Mucosa of descending colon (tissue), 3 donors: ENCODE results near the gene ALKBH8. TPM values are rescaled to one million over a fixed set of nuclear protein-coding genes. Genes with fewer than 3 reads are reported as not detected.
"Not testable (repeated sequence)": the region's sequence is repeated elsewhere in the genome, so short reads cannot be mapped to it uniquely, and the experiment has no call there.

Experiments used
- ATAC-seq: fragments of 200-7000 bp; cut with Tn5 transposase; one replicate; pipeline ENCODE4 v1.9.1; 2020; ENCODE audit warnings: mild to moderate bottlenecking, moderate library complexity
- DNase-seq, 3 donors: peaks; one replicate each; pipeline ENCODE4 v3.0.0-alpha.2; 2020
- H3K36me3 ChIP-seq: fragments of 200-600 bp; one replicate; pipeline ENCODE4 v1.8.0; 2021; ENCODE audit warnings: low read depth, mild to moderate bottlenecking
- H3K4me1 ChIP-seq: fragments of 200-600 bp; one replicate; pipeline ENCODE4 v1.8.0; 2021; ENCODE audit warnings: low read depth, mild to moderate bottlenecking
- H3K4me3 ChIP-seq: fragments of 200-600 bp; one replicate; pipeline ENCODE4 v1.8.0; 2021; ENCODE audit warnings: mild to moderate bottlenecking
- H3K9me3 ChIP-seq: fragments of 200-600 bp; one replicate; pipeline ENCODE4 v1.8.0; 2021; ENCODE audit warnings: mild to moderate bottlenecking
- CTCF ChIP-seq: fragments of 200-600 bp; IDR thresholded peaks from one replicate; pipeline ENCODE4 v1.8.0; 2022; ENCODE audit warnings: antibody characterized with exemption, mild to moderate bottlenecking
- intact Hi-C, 2 donors: fragments of 100-400 bp; cut with DNase I in 1 of 2; cut with micrococcal nuclease in 1 of 2; formaldehyde crosslinking; loops; one replicate each; pipeline versions ENCODE4 v1.11.0 to v1.11.1; 2022; cut with DNase I, micrococcal nuclease
- total RNA-seq, 3 donors: library from RNA; stranded (reverse); fragmentation: NEBNext Ultra II Directional in 2 of 3; extraction: Animal tissue kit (Norgen Biotek cat#: 25700) in 2 of 3; gene quantifications; one replicate each; pipeline versions ENCODE4 v1.2.1 to v1.2.4, GENCODE V29; 2021 to 2023
- donor health status: DM: no; HTN: no; CAD: no; lungs with moderate emphysema.
- donor health status: DM: no; HTN: no; CAD: no.
- donor health status: DM: no; HTN: yes; CAD: no.

ALKBH8 gene
- total RNA-seq, 3 donors from 2014 or later: 5.3 to 6.1 (median 6.0) TPM

- no peaks in the 10 kb centered on the region for H3K36me3 ChIP-seq
- TF ChIP-seq CTCF: no peak
- ATAC-seq (no peak), DNase-seq (no peak)
- H3K4me3 ChIP-seq: no peak overlapping the region
- no peaks in the 10 kb centered on the region for H3K9me3 ChIP-seq
- no peaks in the 10 kb centered on the region for H3K4me1 ChIP-seq
- intact Hi-C loops: no loop called here
Observed at GRCh38 chr11:107508858-107509244, 56.7 kb downstream of the ALKBH8 start.

GRCh38 chr11:107508201-107508857 is 57.2 kb downstream of the ALKBH8 start:
- no peak for DNase-seq
- H3K4me1 ChIP-seq: no peaks in the 10 kb centered on the region
- intact Hi-C loops: no loop called here
- TF ChIP-seq CTCF: no peak
- no peak for ATAC-seq
- H3K36me3 ChIP-seq: no peaks in the 10 kb centered on the region
- H3K9me3 ChIP-seq: no peaks in the 10 kb centered on the region
- no peak overlapping the region for H3K4me3 ChIP-seq

GRCh38 chr11:107505647-107506225 is 59.8 kb downstream of the ALKBH8 start:
- no peaks in the 10 kb centered on the region for H3K36me3 ChIP-seq
- intact Hi-C loops: no loop called here
- DNase-seq: no peak
- H3K4me3 ChIP-seq: no peak overlapping the region
- H3K9me3 ChIP-seq: peaks cover 4% of the 10 kb centered on the region
- ATAC-seq: no peak
- H3K4me1 ChIP-seq: no peaks in the 10 kb centered on the region
- no peak for TF ChIP-seq CTCF

- ATAC-seq (no peak), DNase-seq (no peak)
- no peak overlapping the region for H3K4me3 ChIP-seq
- intact Hi-C loops: no loop called here
- H3K4me1 ChIP-seq: no peaks in the 10 kb centered on the region
- no peaks in the 10 kb centered on the region for H3K36me3 ChIP-seq
- H3K9me3 ChIP-seq: peaks cover 4% of the 10 kb centered on the region
- TF ChIP-seq CTCF: no peak
Observed at GRCh38 chr11:107504981-107505380, 60.6 kb downstream of the ALKBH8 start.

- no peak for TF ChIP-seq CTCF
Observed at GRCh38 chr11:107501713-107502112, 63.8 kb downstream of the ALKBH8 start.

GRCh38 chr11:107497371-107497770 is 68.2 kb downstream of the ALKBH8 start:
- intact Hi-C loops, DNase-seq, H3K36me3 ChIP-seq, ATAC-seq, H3K4me3 ChIP-seq, H3K9me3 ChIP-seq, H3K4me1 ChIP-seq: not testable (repeated sequence)

More at GRCh38 chr11:107501713-107502112, 63.8 kb downstream of the ALKBH8 start:
- DNase-seq: no peak
- intact Hi-C loops: no loop called here
- no peak for ATAC-seq
- H3K4me3 ChIP-seq: no peak overlapping the region
- H3K9me3 ChIP-seq: peaks cover 4% of the 10 kb centered on the region
- no peaks in the 10 kb centered on the region for H3K4me1 ChIP-seq
- no peaks in the 10 kb centered on the region for H3K36me3 ChIP-seq
